ENCODE data around the gene NCOA1. TPM values are rescaled to one million over a fixed set of nuclear protein-coding genes. Genes with fewer than 3 reads are reported as not detected.
A peak's percentile ranks its signal among the peaks of the same experiment; 100 is the strongest.

The NCOA1 gene
- total RNA-seq, 2 experiments from 2014 or later: 24.4 to 26.2 TPM

GRCh38 chr2:24818721-24819167, 327.7 kb downstream of the NCOA1 start:
- no peak overlapping the region for H3K4me3 Mint-ChIP-seq
- H3K9me3 Mint-ChIP-seq (ENCODE audit: low read depth): no peaks in the 10 kb centered on the region
- H3K4me1 Mint-ChIP-seq: peaks cover 10% of the 10 kb centered on the region
- ATAC-seq (peak; percentile 50), DNase-seq (peak; percentile 41)
- H3K36me3 Mint-ChIP-seq: peaks cover 70% of the 10 kb centered on the region
- H3K27me3 Mint-ChIP-seq: no peaks in the 10 kb centered on the region
- H3K27ac Mint-ChIP-seq: peak overlapping the region; percentile 59
- CTCF ChIA-PET: interaction anchor here (0.8 to 1.3 kb wide), 4 partner anchors 9 to 408 kb away, joined by 3 to 7 read pairs (median 4); partner anchors contain the start of genes CENPO and PTRHD1

- peak; percentile 29 for DNase-seq
- Mint-ChIP-seq H3K4me1 (peaks cover 8% of the 10 kb centered on the region), H3K27me3 (no peaks in the 10 kb centered on the region), H3K9me3 (ENCODE audit: low read depth) (no peaks in the 10 kb centered on the region), H3K4me3 (no peak overlapping the region), H3K36me3 (peaks cover 68% of the 10 kb centered on the region), H3K27ac (no peak overlapping the region)
- no peak for ATAC-seq
- CTCF ChIA-PET: interaction anchor here (0.6 to 1.3 kb wide), 4 partner anchors 8 to 44 kb away, joined by 4 to 7 read pairs (median 4); partner anchors contain the start of genes CENPO and PTRHD1
These were observed 328.6 kb downstream of the NCOA1 start for GRCh38 chr2:24819442-24820174.

- H3K9me3 Mint-ChIP-seq (ENCODE audit: low read depth): no peaks in the 10 kb centered on the region
- peak; percentile 19 for DNase-seq
- peaks cover 70% of the 10 kb centered on the region for H3K36me3 Mint-ChIP-seq
- no peak overlapping the region for H3K27ac Mint-ChIP-seq
- H3K4me3 Mint-ChIP-seq: no peak overlapping the region
- ATAC-seq: no peak
- H3K4me1 Mint-ChIP-seq: peaks cover 8% of the 10 kb centered on the region
- no peaks in the 10 kb centered on the region for H3K27me3 Mint-ChIP-seq
- CTCF ChIA-PET: interaction anchor here (0.6 to 1.6 kb wide), 3 partner anchors 12 to 411 kb away, joined by 3 to 4 read pairs (median 4); no protein-coding TSS in a partner anchor
These were observed 329.1 kb downstream of the NCOA1 start for GRCh38 chr2:24820175-24820513.

Other genes with a start within 250 kb of the NCOA1 start
- 10 to 100 TPM; 72.0 to 77.2 TPM for gene ITSN2, start 130.7 kb upstream of the NCOA1 start, total RNA-seq